ENCODE data around the gene ADAM19. TPM values are rescaled to one million over a fixed set of nuclear protein-coding genes. Genes with fewer than 3 reads are reported as not detected.

The ADAM19 gene
- total and polyA plus RNA-seq, 2 donors (not counting 1 experiment from before 2014, with no cell fraction given): 13.0 to 65.2 TPM

- no peak overlapping the region for H3K27ac ChIP-seq (ENCODE audit: insufficient read depth, low read length)
- H3K79me2 ChIP-seq (ENCODE audit: control insufficient read depth, insufficient read depth, low read length): no peaks in the 10 kb centered on the region
- H3K4me1 ChIP-seq (ENCODE audit: control insufficient read depth, extremely low read depth, insufficient read depth, low read length): peaks cover 3% of the 10 kb centered on the region
- peaks cover 8% of the 10 kb centered on the region for H3K36me3 ChIP-seq (ENCODE audit: control insufficient read depth, insufficient read depth, low read length)
- H4K20me1 ChIP-seq (ENCODE audit: control insufficient read depth, extremely low read depth, insufficient read depth, low read length): no peaks in the 10 kb centered on the region
- no peaks in the 10 kb centered on the region for H3K9me3 ChIP-seq (ENCODE audit: control insufficient read depth, insufficient read depth, low read depth, low read length)
- no peak overlapping the region for H3K4me3 ChIP-seq (replicated peaks in 1 of 4; ENCODE audit: control extremely low read depth in 1 of 4, insufficient read depth in 1 of 4, low read depth in 3 of 4, low read length in 4 of 4)
- H3K4me2 ChIP-seq (ENCODE audit: extremely low read depth, insufficient read depth, low read length): no peak overlapping the region
- TF ChIP-seq CTCF (conservative IDR thresholded peaks at IDR 0.05 in 1 of 2, IDR thresholded peaks at IDR 0.05 in 1 of 2; ENCODE audit: low read depth in 1 of 2, low read length in 2 of 2) (no peak), EZH2 (IDR thresholded peaks at IDR 0.05; ENCODE audit: low read length, missing control alignments) (no peak)
- no peak overlapping the region for H2AFZ ChIP-seq (ENCODE audit: low read length)
- no peaks in the 10 kb centered on the region for H3K27me3 ChIP-seq (ENCODE audit: control insufficient read depth, insufficient read depth, low read length)
- DNase-seq (ENCODE audit: low read depth in 2 of 2): no peak
- no peak overlapping the region for H3K9ac ChIP-seq (ENCODE audit: insufficient read depth, low read length)
These were observed 93.9 kb downstream of the ADAM19 start for GRCh38 chr5:157481666-157482065.

GRCh38 chr5:157481265-157481664 is 94.3 kb downstream of the ADAM19 start:
- Histone ChIP-seq H3K9ac (ENCODE audit: insufficient read depth, low read length) (no peak overlapping the region), H3K4me2 (ENCODE audit: extremely low read depth, insufficient read depth, low read length) (no peak overlapping the region), H2AFZ (ENCODE audit: low read length) (no peak overlapping the region), H3K36me3 (ENCODE audit: control insufficient read depth, insufficient read depth, low read length) (peaks cover 8% of the 10 kb centered on the region), H3K79me2 (ENCODE audit: control insufficient read depth, insufficient read depth, low read length) (no peaks in the 10 kb centered on the region), H3K4me3 (replicated peaks in 1 of 4; ENCODE audit: control extremely low read depth in 1 of 4, insufficient read depth in 1 of 4, low read depth in 3 of 4, low read length in 4 of 4) (no peak overlapping the region), H3K27ac (ENCODE audit: insufficient read depth, low read length) (no peak overlapping the region), H4K20me1 (ENCODE audit: control insufficient read depth, extremely low read depth, insufficient read depth, low read length) (no peaks in the 10 kb centered on the region), H3K4me1 (ENCODE audit: control insufficient read depth, extremely low read depth, insufficient read depth, low read length) (peaks cover 3% of the 10 kb centered on the region), H3K9me3 (ENCODE audit: control insufficient read depth, insufficient read depth, low read depth, low read length) (no peaks in the 10 kb centered on the region), H3K27me3 (ENCODE audit: control insufficient read depth, insufficient read depth, low read length) (no peaks in the 10 kb centered on the region)
- DNase-seq (ENCODE audit: low read depth in 2 of 2): no peak
- TF ChIP-seq EZH2 (IDR thresholded peaks at IDR 0.05; ENCODE audit: low read length, missing control alignments): no peak
- TF ChIP-seq CTCF (conservative IDR thresholded peaks at IDR 0.05 in 1 of 2, IDR thresholded peaks at IDR 0.05 in 1 of 2; ENCODE audit: low read depth in 1 of 2, low read length in 2 of 2): no peak

- Histone ChIP-seq H3K27me3 (ENCODE audit: control insufficient read depth, insufficient read depth, low read length) (no peaks in the 10 kb centered on the region), H3K36me3 (ENCODE audit: control insufficient read depth, insufficient read depth, low read length) (peaks cover 8% of the 10 kb centered on the region), H3K4me2 (ENCODE audit: extremely low read depth, insufficient read depth, low read length) (no peak overlapping the region), H2AFZ (ENCODE audit: low read length) (no peak overlapping the region), H3K4me1 (ENCODE audit: control insufficient read depth, extremely low read depth, insufficient read depth, low read length) (peaks cover under 1% of the 10 kb centered on the region), H3K27ac (ENCODE audit: insufficient read depth, low read length) (no peak overlapping the region), H3K9me3 (ENCODE audit: control insufficient read depth, insufficient read depth, low read depth, low read length) (no peaks in the 10 kb centered on the region), H3K4me3 (replicated peaks in 1 of 4; ENCODE audit: control extremely low read depth in 1 of 4, insufficient read depth in 1 of 4, low read depth in 3 of 4, low read length in 4 of 4) (no peak overlapping the region), H4K20me1 (ENCODE audit: control insufficient read depth, extremely low read depth, insufficient read depth, low read length) (no peaks in the 10 kb centered on the region), H3K9ac (ENCODE audit: insufficient read depth, low read length) (no peak overlapping the region), H3K79me2 (ENCODE audit: control insufficient read depth, insufficient read depth, low read length) (no peaks in the 10 kb centered on the region)
- no peak for DNase-seq (ENCODE audit: low read depth in 2 of 2)
- TF ChIP-seq CTCF (conservative IDR thresholded peaks at IDR 0.05 in 1 of 2, IDR thresholded peaks at IDR 0.05 in 1 of 2; ENCODE audit: low read depth in 1 of 2, low read length in 2 of 2): no peak
- TF ChIP-seq EZH2 (IDR thresholded peaks at IDR 0.05; ENCODE audit: low read length, missing control alignments): no peak
These were observed 95.7 kb downstream of the ADAM19 start for GRCh38 chr5:157479612-157480510.
